Caco-2 (cell line): ENCODE measurements around the gene WDR36. TPM values are rescaled to one million over a fixed set of nuclear protein-coding genes. Genes with fewer than 3 reads are reported as not detected.

Experiments used
- BruUV-seq: library from RNA; stranded (reverse); fragments of 400-500 nt; replicated peaks from 2 replicates; lab custom pipeline; 2021; lab: Mats Ljungman, UMichigan
- CTCF ChIA-PET: fragments of 300-600 bp; sonication (Branson Sonifier 250); formaldehyde crosslinking; loops from one replicate; lab custom pipeline; 2022; ENCODE audit warnings: antibody characterized with exemption; lab: Charles Lee
- POLR2A ChIA-PET: fragments of 300-600 bp; sonication (Branson Sonifier 250); formaldehyde crosslinking; loops from one replicate; lab custom pipeline; 2022; ENCODE audit warnings: antibody characterized with exemption; lab: Charles Lee
- DNase-seq, 2 experiments: peaks; one replicate each; pipeline versions ENCODE4 v3.0.0 to v3.0.0-alpha.2; 2020 to 2022
- H3K27me3 ChIP-seq: replicated peaks from 2 replicates; pipeline ENCODE4 v1.6.0; 2011; ENCODE audit warnings: low read length; ENCODE audit not compliant: control insufficient read depth, insufficient read depth
- H3K36me3 ChIP-seq: 2 replicates; pipeline ENCODE4 v1.5.1; 2011; ENCODE audit warnings: low read length; ENCODE audit not compliant: control insufficient read depth, insufficient read depth
- H3K4me1 ChIP-seq: fragments of 250-450 bp; sonication (Bioruptor Pico); 2 replicates; pipeline ENCODE4 v1.5.1; 2020; ENCODE audit warnings: mild to moderate bottlenecking
- H3K4me3 ChIP-seq: 2 replicates; pipeline ENCODE4 v1.5.1; 2011; ENCODE audit warnings: low read depth, mild to moderate bottlenecking, control low read depth, low read length
- H3K9me3 ChIP-seq: fragments of 250-450 bp; sonication (Bioruptor Pico); 2 replicates; pipeline ENCODE4 v1.5.1; 2020; ENCODE audit warnings: mild to moderate bottlenecking, moderate library complexity
- H3K27ac Mint-ChIP-seq: one replicate; pipeline ENCODE4 v1.8.0; 2022; ENCODE audit warnings: mixed read lengths; ENCODE audit not compliant: unreplicated experiment
- H3K27me3 Mint-ChIP-seq: one replicate; pipeline ENCODE4 v1.8.0; 2022; ENCODE audit warnings: mixed read lengths; ENCODE audit not compliant: insufficient read depth, unreplicated experiment
- H3K36me3 Mint-ChIP-seq: one replicate; pipeline ENCODE4 v1.8.0; 2022; ENCODE audit warnings: mild to moderate bottlenecking, mixed read lengths; ENCODE audit not compliant: insufficient read depth, unreplicated experiment
- H3K4me1 Mint-ChIP-seq: one replicate; pipeline ENCODE4 v1.8.0; 2022; ENCODE audit warnings: low read depth, mixed read lengths; ENCODE audit not compliant: unreplicated experiment
- H3K4me3 Mint-ChIP-seq: one replicate; pipeline ENCODE4 v1.8.0; 2022; ENCODE audit warnings: mild to moderate bottlenecking, moderate library complexity, mixed read lengths; ENCODE audit not compliant: unreplicated experiment
- H3K9me3 Mint-ChIP-seq: one replicate; pipeline ENCODE4 v1.8.0; 2022; ENCODE audit warnings: mixed read lengths; ENCODE audit not compliant: unreplicated experiment
- CTCF ChIP-seq, 2 experiments: fragments of 200-600 bp in 1 of 2; IDR thresholded peaks; 1 replicate in 1 of 2; 2 replicates in 1 of 2; pipeline versions ENCODE4 v1.5.1 to v1.8.0; 2011 to 2022; ENCODE audit warnings: antibody characterized with exemption in 1 of 2, control low read depth in 1 of 2, inconsistent platforms in 1 of 2, low read depth in 1 of 2, low read length in 1 of 2, mild to moderate bottlenecking in 1 of 2, moderate library complexity in 1 of 2; ENCODE audit not compliant: insufficient read depth in 1 of 2, severe bottlenecking in 1 of 2, unreplicated experiment in 1 of 2
- intact Hi-C: fragments of 100-400 bp; cut with micrococcal nuclease; formaldehyde crosslinking; loops from one replicate; pipeline ENCODE4 v1.10.0; 2022; ENCODE audit not compliant: unreplicated experiment
- total RNA-seq: library from RNA; stranded (reverse); gene quantifications from 2 replicates; pipeline ENCODE4 v1.2.3, GENCODE V29; 2022

Gene WDR36
- total RNA-seq, 1 experiment from 2014 or later = 33.5 TPM

GRCh38 chr5:111131356-111131755, 39.2 kb downstream of the WDR36 start:
- Mint-ChIP-seq H3K4me1 (no peaks in the 10 kb centered on the region), H3K36me3 (peaks cover 39% of the 10 kb centered on the region), H3K4me3 (no peak overlapping the region), H3K9me3 (no peaks in the 10 kb centered on the region), H3K27me3 (no peaks in the 10 kb centered on the region), H3K27ac (no peak overlapping the region)
- 0 out of 2 replicates have a peak, but pooled peaks cover 4% of the 10 kb centered on the region for H3K4me1 ChIP-seq
- no TSS peak for BruUV-seq
- ChIA-PET POLR2A (no interaction called here), CTCF (no interaction called here)
- no peak for TF ChIP-seq CTCF (IDR thresholded peaks at IDR 0.05; ENCODE audit: insufficient read depth in 1 of 2, low read depth in 1 of 2, low read length in 1 of 2, severe bottlenecking in 1 of 2, unreplicated experiment in 1 of 2)
- no peak overlapping the region for H3K4me3 ChIP-seq
- intact Hi-C loops = no loop called here
- DNase-seq = no peak
- no peaks in the 10 kb centered on the region for H3K27me3 ChIP-seq
- H3K36me3 ChIP-seq = no peaks in the 10 kb centered on the region
- no peaks in the 10 kb centered on the region for H3K9me3 ChIP-seq

- Histone ChIP-seq H3K4me1 (0 out of 2 replicates have a peak, but pooled peaks cover 3% of the 10 kb centered on the region), H3K27me3 (no peaks in the 10 kb centered on the region), H3K36me3 (no peaks in the 10 kb centered on the region), H3K9me3 (no peaks in the 10 kb centered on the region), H3K4me3 (no peak overlapping the region)
- Mint-ChIP-seq H3K27ac (no peak overlapping the region), H3K9me3 (no peaks in the 10 kb centered on the region), H3K4me3 (no peak overlapping the region), H3K36me3 (peaks cover 32% of the 10 kb centered on the region), H3K27me3 (no peaks in the 10 kb centered on the region), H3K4me1 (no peaks in the 10 kb centered on the region)
- ChIA-PET CTCF (no interaction called here), POLR2A (no interaction called here)
- intact Hi-C loops = no loop called here
- no TSS peak for BruUV-seq
- DNase-seq = no peak
- TF ChIP-seq CTCF (IDR thresholded peaks at IDR 0.05; ENCODE audit: insufficient read depth in 1 of 2, low read depth in 1 of 2, low read length in 1 of 2, severe bottlenecking in 1 of 2, unreplicated experiment in 1 of 2) = no peak
These were observed 39.9 kb downstream of the WDR36 start for GRCh38 chr5:111132076-111132475.

- no peak for TF ChIP-seq CTCF (IDR thresholded peaks at IDR 0.05; ENCODE audit: insufficient read depth in 1 of 2, low read depth in 1 of 2, low read length in 1 of 2, severe bottlenecking in 1 of 2, unreplicated experiment in 1 of 2)
- no TSS peak for BruUV-seq
- Histone ChIP-seq H3K27me3 (no peaks in the 10 kb centered on the region), H3K4me3 (no peak overlapping the region), H3K9me3 (no peaks in the 10 kb centered on the region), H3K4me1 (no peaks in the 10 kb centered on the region), H3K36me3 (no peaks in the 10 kb centered on the region)
- ChIA-PET CTCF (no interaction called here), POLR2A (no interaction called here)
- Mint-ChIP-seq H3K9me3 (no peaks in the 10 kb centered on the region), H3K36me3 (peaks cover 24% of the 10 kb centered on the region), H3K4me1 (no peaks in the 10 kb centered on the region), H3K4me3 (no peak overlapping the region), H3K27ac (no peak overlapping the region), H3K27me3 (no peaks in the 10 kb centered on the region)
- intact Hi-C loops = no loop called here
- no peak for DNase-seq
These were observed 40.7 kb downstream of the WDR36 start for GRCh38 chr5:111132731-111133435.
